HepG2 (cell line): Measurements from ENCODE around the gene FCER1G. TPM values are rescaled to one million over a fixed set of nuclear protein-coding genes. Genes with fewer than 3 reads are reported as not detected.
A peak's percentile ranks its signal among the peaks of the same experiment; 100 is the strongest.

Experiments used
- ATF5 ChIP-seq: sonication (generic); formaldehyde crosslinking; IDR thresholded peaks from 2 replicates; pipeline ENCODE4 v1.4.0; 2020; ENCODE audit warnings: mild to moderate bottlenecking, low read depth, missing genetic modification reagents
- CBFB ChIP-seq: sonication (generic); formaldehyde crosslinking; IDR thresholded peaks from 2 replicates; pipeline ENCODE4 v1.4.0; 2020; ENCODE audit warnings: missing genetic modification reagents
- CCDC6 ChIP-seq: sonication (generic); formaldehyde crosslinking; IDR thresholded peaks from 2 replicates; pipeline ENCODE4 v1.8.1; 2022; ENCODE audit warnings: mild to moderate bottlenecking, missing genetic modification reagents, moderate library complexity
- DDIT3 ChIP-seq: sonication (generic); formaldehyde crosslinking; IDR thresholded peaks from 2 replicates; pipeline ENCODE4 v1.4.0; 2020; ENCODE audit warnings: mild to moderate bottlenecking, missing genetic modification reagents
- GTF2F1 ChIP-seq: fragments of 150-350 bp; IDR thresholded peaks from 2 replicates; pipeline ENCODE4 v1.6.1; 2014; ENCODE audit warnings: low read length
- MED8 ChIP-seq: sonication (generic); formaldehyde crosslinking; IDR thresholded peaks from 2 replicates; pipeline ENCODE4 v1.8.1; 2023; ENCODE audit warnings: mild to moderate bottlenecking, missing genetic modification reagents; ENCODE audit not compliant: insufficient replicate concordance
- PHF8 ChIP-seq: sonication (generic); formaldehyde crosslinking; IDR thresholded peaks from 2 replicates; pipeline ENCODE4 v1.5.0; 2020; ENCODE audit warnings: missing genetic modification reagents
- RERE ChIP-seq: IDR thresholded peaks from 2 replicates; pipeline ENCODE4 v1.6.1; 2016; ENCODE audit warnings: low read depth, missing genetic modification reagents, missing compliant biosample characterization
- SIN3B ChIP-seq: fragments of 150-350 bp; IDR thresholded peaks from 2 replicates; pipeline ENCODE4 v1.6.1; 2014; ENCODE audit warnings: low read length
- TCF12 ChIP-seq, 2 experiments: fragments of 450-650 bp in 1 of 2; sonication (generic) in 1 of 2; formaldehyde crosslinking in 1 of 2; IDR thresholded peaks; 2 replicates each; pipeline versions ENCODE4 v1.6.1 to v1.8.0; 2017 to 2022; ENCODE audit warnings: antibody characterized with exemption in 1 of 2, mild to moderate bottlenecking in 1 of 2, missing genetic modification reagents in 1 of 2, moderate library complexity in 1 of 2
- TFDP2 ChIP-seq: sonication (generic); formaldehyde crosslinking; IDR thresholded peaks from 2 replicates; pipeline ENCODE4 v1.4.0; 2020; ENCODE audit warnings: missing genetic modification reagents
- ZKSCAN1 ChIP-seq: fragments of 150-350 bp; IDR thresholded peaks from 2 replicates; pipeline ENCODE4 v1.6.1; 2014; ENCODE audit warnings: low read length
- ZNF234 ChIP-seq: sonication (generic); formaldehyde crosslinking; conservative IDR thresholded peaks from 2 replicates; pipeline ENCODE4 v1.5.1; 2020; ENCODE audit warnings: mild to moderate bottlenecking, missing genetic modification reagents
- ZNF333 ChIP-seq: sonication (generic); formaldehyde crosslinking; IDR thresholded peaks from 2 replicates; pipeline ENCODE4 v1.4.0; 2020; ENCODE audit warnings: mild to moderate bottlenecking, missing genetic modification reagents, borderline replicate concordance
- ZNF367 ChIP-seq: sonication (generic); formaldehyde crosslinking; IDR thresholded peaks from 2 replicates; pipeline ENCODE4 v1.4.0; 2020; ENCODE audit warnings: missing genetic modification reagents, borderline replicate concordance
- ZNF451 ChIP-seq: sonication (generic); formaldehyde crosslinking; IDR thresholded peaks from 2 replicates; pipeline ENCODE4 v1.5.0; 2020; ENCODE audit warnings: mild to moderate bottlenecking, missing genetic modification reagents
- ZNF468 ChIP-seq: sonication (generic); formaldehyde crosslinking; IDR thresholded peaks from 2 replicates; pipeline ENCODE4 v1.8.0; 2022; ENCODE audit warnings: mild to moderate bottlenecking, moderate library complexity, missing genetic modification reagents
- ZNF589 ChIP-seq: sonication (generic); formaldehyde crosslinking; conservative IDR thresholded peaks from 2 replicates; pipeline ENCODE4 v1.8.0; 2022; ENCODE audit warnings: mild to moderate bottlenecking, moderate library complexity, missing genetic modification reagents
- ZNF773 ChIP-seq: sonication (generic); formaldehyde crosslinking; IDR thresholded peaks from 2 replicates; pipeline ENCODE4 v1.4.0; 2020; ENCODE audit warnings: missing genetic modification reagents, borderline replicate concordance
- ZNF782 ChIP-seq: sonication (generic); formaldehyde crosslinking; IDR thresholded peaks from 2 replicates; pipeline ENCODE4 v1.4.0; 2020; ENCODE audit warnings: missing genetic modification reagents, mild to moderate bottlenecking, borderline replicate concordance
- polyA plus RNA-seq, 8 experiments: library from polyadenylated mRNA; depleted of rRNA in 3 of 8; stranded (reverse) in 7 of 8; unstranded in 1 of 8; fragments of >200 nt; fragmentation: Illumina TruSeq in 4 of 8; extraction: Trizol in 4 of 8; gene quantifications; 2 replicates each; pipeline versions ENCODE4 v1.2.1 to v1.2.3, GENCODE V29; 2011 to 2016; ENCODE audit warnings: low read depth in 4 of 8, missing spikeins in 1 of 8, mixed read lengths in 1 of 8; ENCODE audit not compliant: insufficient read depth in 1 of 8
- total RNA-seq, 5 experiments: library from RNA; depleted of rRNA; stranded (reverse); fragments of >200 nt; fragmentation: Illumina TruSeq; extraction: Trizol; gene quantifications; 2 replicates each; pipeline ENCODE4 v1.2.3, GENCODE V29; 2016; ENCODE audit warnings: low read depth in 1 of 5

FCER1G gene
- total and polyA plus RNA-seq, 2 of the 13 experiments (the other 11 are each of a cell fraction or from before 2014, with no cell fraction given) = 1.3 to 6.4 TPM

GRCh38 chr1:161219078-161219892 lies 4.2 kb downstream of the FCER1G start (continued):
- TF ChIP-seq ZNF773 (CRISPR knock-in tag) = no peak
- TF ChIP-seq ZNF589 (CRISPR knock-in tag) = 0 out of 2 replicates have a peak, but pooled peaks have one; percentile 63
- TF ChIP-seq PHF8 = no peak
- no peak for TF ChIP-seq TCF12 (IDR thresholded peaks at IDR 0.05)
- no peak for TF ChIP-seq TCF12 (CRISPR knock-in tag; IDR thresholded peaks at IDR 0.05)
- TF ChIP-seq ZNF333 = no peak
- no peak for TF ChIP-seq ATF5
- no peak for TF ChIP-seq DDIT3 (CRISPR knock-in tag)
- no peak for TF ChIP-seq MED8
- TF ChIP-seq RERE = no peak
- TF ChIP-seq ZKSCAN1 = no peak
- no peak for TF ChIP-seq GTF2F1
- no peak for TF ChIP-seq ZNF451 (CRISPR knock-in tag)
- TF ChIP-seq TFDP2 = no peak
- no peak; the same call in 1 of the 2 replicates for TF ChIP-seq CCDC6 (CRISPR knock-in tag)
- TF ChIP-seq ZNF468 (CRISPR knock-in tag) = no peak
- no peak for TF ChIP-seq ZNF367
- TF ChIP-seq ZNF782 (CRISPR knock-in tag) = no peak
- no peak for TF ChIP-seq SIN3B
- no peak for TF ChIP-seq CBFB (CRISPR knock-in tag)
- TF ChIP-seq ZNF234 (CRISPR knock-in tag) = no peak
